ENCODE results near the gene UCKL1. TPM values are rescaled to one million over a fixed set of nuclear protein-coding genes. Genes with fewer than 3 reads are reported as not detected.

Gene UCKL1
- total RNA-seq, 1 experiment from 2014 or later, result 43.7 TPM

DNA sequence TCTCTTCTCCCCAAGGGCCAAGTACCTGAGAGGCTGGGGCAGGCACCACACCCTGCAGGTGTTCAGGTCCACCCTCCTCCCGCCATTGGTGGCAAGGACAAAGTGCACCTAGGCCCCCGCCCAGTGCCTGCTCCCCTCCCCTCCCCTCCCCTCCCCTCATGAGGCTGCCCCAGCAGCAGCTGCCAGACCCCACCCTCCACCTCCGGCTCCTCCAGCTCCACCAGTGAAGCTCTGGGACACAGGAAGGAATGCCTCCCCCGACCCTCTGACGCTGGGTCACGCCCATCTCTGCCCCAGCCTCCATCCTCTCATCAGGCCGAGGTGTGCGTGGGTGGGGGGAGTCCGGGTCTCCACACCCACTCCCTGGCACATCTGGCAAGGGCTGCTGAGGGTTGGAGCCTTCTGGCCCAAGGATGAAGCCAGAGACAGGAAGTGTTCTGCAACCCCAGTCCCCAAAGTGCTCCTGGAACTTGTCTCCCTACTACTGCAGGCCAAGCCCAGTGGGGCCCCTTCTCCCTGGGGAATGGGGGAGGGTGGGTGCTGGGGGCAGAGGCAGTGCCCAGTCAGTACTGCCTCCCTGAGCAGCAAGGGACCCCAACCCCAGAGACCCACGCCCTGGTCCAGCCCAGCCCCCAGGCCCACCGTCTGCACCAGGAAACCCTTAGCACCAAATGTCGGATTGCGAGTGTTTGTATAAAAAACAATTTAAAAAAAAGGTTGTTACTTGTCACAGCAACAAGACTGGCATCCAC is 1.6 kb upstream of the UCKL1 start:
- Mint-ChIP-seq H3K36me3 (ENCODE audit: insufficient read depth, unreplicated experiment) (peaks cover 13% of the 10 kb centered on the region), H3K4me1 (ENCODE audit: insufficient read depth, unreplicated experiment) (peaks cover 21% of the 10 kb centered on the region), H3K27me3 (ENCODE audit: insufficient read depth, unreplicated experiment) (no peaks in the 10 kb centered on the region), H3K27ac (ENCODE audit: low read depth, unreplicated experiment) (no peak overlapping the region), H3K9me3 (ENCODE audit: unreplicated experiment) (no peaks in the 10 kb centered on the region), H3K4me3 (ENCODE audit: unreplicated experiment) (peak overlapping the region; percentile 74)
- intact Hi-C loops (cut with micrococcal nuclease), result loop anchor here (5.0 kb wide), 2 partner anchors 251 to 421 kb away; partner anchors contain the start of genes ARFRP1, PTK6 and ZGPAT
- ChIA-PET CTCF (interaction anchor here (0.6 to 1.5 kb wide), 3 partner anchors 12 to 420 kb away, joined by 3 to 7 read pairs (median 4); no protein-coding TSS in a partner anchor), POLR2A (interaction anchor here (0.6 to 3.7 kb wide), 15 partner anchors 11 to 437 kb away, joined by 3 to 74 read pairs (median 13); partner anchors contain the start of genes ARFRP1, PRPF6, PTK6 and SAMD10)
- DNase-seq (ENCODE audit: unreplicated experiment), result peak; percentile 65
- no TSS peak for BruUV-seq (replicated peaks)
- TF ChIP-seq CTCF (IDR thresholded peaks at IDR 0.05; ENCODE audit: unreplicated experiment), result no peak

- H3K27me3 Mint-ChIP-seq (ENCODE audit: insufficient read depth, unreplicated experiment), result no peaks in the 10 kb centered on the region
- H3K4me1 Mint-ChIP-seq (ENCODE audit: insufficient read depth, unreplicated experiment), result peaks cover 21% of the 10 kb centered on the region
- ChIA-PET POLR2A (interaction anchor here (0.6 to 3.7 kb wide), 21 partner anchors 11 to 436 kb away, joined by 3 to 74 read pairs (median 6); partner anchors contain the start of genes ARFRP1, PRPF6, PTK6 and SAMD10), CTCF (interaction anchor here (0.6 to 1.5 kb wide), 6 partner anchors 13 to 419 kb away, joined by 3 to 7 read pairs (median 4); no protein-coding TSS in a partner anchor)
- TSS peak; percentile 14 for BruUV-seq (replicated peaks)
- H3K27ac Mint-ChIP-seq (ENCODE audit: low read depth, unreplicated experiment), result no peak overlapping the region
- peak; percentile 77 for DNase-seq (ENCODE audit: unreplicated experiment)
- intact Hi-C loops (cut with micrococcal nuclease), result loop anchor here (5.0 kb wide), 2 partner anchors 250 to 420 kb away; partner anchors contain the start of genes ARFRP1, PTK6 and ZGPAT
- peak overlapping the region; percentile 74 for H3K4me3 Mint-ChIP-seq (ENCODE audit: unreplicated experiment)
- peak; percentile 11 for TF ChIP-seq CTCF (IDR thresholded peaks at IDR 0.05; ENCODE audit: unreplicated experiment)
- H3K36me3 Mint-ChIP-seq (ENCODE audit: insufficient read depth, unreplicated experiment), result peaks cover 13% of the 10 kb centered on the region
- H3K9me3 Mint-ChIP-seq (ENCODE audit: unreplicated experiment), result no peaks in the 10 kb centered on the region
Measured at GRCh38 chr20:63957004-63957689, 931 bp upstream of the UCKL1 start.

DNA sequence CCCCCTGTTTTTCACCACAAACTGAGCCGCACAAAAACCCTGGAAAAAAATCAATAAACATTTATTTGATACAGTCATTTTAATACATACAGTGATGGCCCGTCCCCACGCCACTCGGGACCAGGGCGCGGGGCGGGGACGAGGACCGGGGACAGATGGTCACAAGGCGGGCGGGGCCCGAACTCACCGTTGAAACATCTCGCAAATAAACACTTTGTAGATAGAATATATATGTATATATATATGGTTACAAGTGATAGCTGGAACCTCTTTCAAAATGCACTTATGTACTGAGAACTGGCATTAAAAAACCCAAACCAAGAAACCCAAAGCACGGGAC is 418 bp upstream of the UCKL1 start:
- ChIA-PET POLR2A (interaction anchor here (0.6 to 3.7 kb wide), 32 partner anchors 12 to 436 kb away, joined by 3 to 74 read pairs (median 6); partner anchors contain the start of genes ARFRP1, PPDPF, PRPF6 and PTK6), CTCF (interaction anchor here (0.6 to 2.5 kb wide), 9 partner anchors 14 to 665 kb away, joined by 3 to 12 read pairs (median 4); no protein-coding TSS in a partner anchor)
- no TSS peak for BruUV-seq (replicated peaks)
- no peaks in the 10 kb centered on the region for H3K9me3 Mint-ChIP-seq (ENCODE audit: unreplicated experiment)
- no peak overlapping the region for H3K27ac Mint-ChIP-seq (ENCODE audit: low read depth, unreplicated experiment)
- peak overlapping the region; percentile 74 for H3K4me3 Mint-ChIP-seq (ENCODE audit: unreplicated experiment)
- H3K36me3 Mint-ChIP-seq (ENCODE audit: insufficient read depth, unreplicated experiment), result peaks cover 13% of the 10 kb centered on the region
- H3K4me1 Mint-ChIP-seq (ENCODE audit: insufficient read depth, unreplicated experiment), result peaks cover 21% of the 10 kb centered on the region
- H3K27me3 Mint-ChIP-seq (ENCODE audit: insufficient read depth, unreplicated experiment), result no peaks in the 10 kb centered on the region
- DNase-seq (ENCODE audit: unreplicated experiment), result no peak
- TF ChIP-seq CTCF (IDR thresholded peaks at IDR 0.05; ENCODE audit: unreplicated experiment), result no peak
- intact Hi-C loops (cut with micrococcal nuclease), result loop anchor here (5.0 kb wide), 2 partner anchors 249 to 419 kb away; partner anchors contain the start of genes ARFRP1, PTK6 and ZGPAT

All from MCF 10A (cell line).